Smooth muscle cell of trachea (primary cell): Measurements from ENCODE around the gene CADM3. TPM values are rescaled to one million over a fixed set of nuclear protein-coding genes. Genes with fewer than 3 reads are reported as not detected.

Source experiments
- total RNA-seq: library from RNA; depleted of rRNA; stranded (reverse); fragments of >200 nt; gene quantifications from 2 replicates; pipeline ENCODE4 v1.2.1, GENCODE V29; 2014

The CADM3 gene, protein sequence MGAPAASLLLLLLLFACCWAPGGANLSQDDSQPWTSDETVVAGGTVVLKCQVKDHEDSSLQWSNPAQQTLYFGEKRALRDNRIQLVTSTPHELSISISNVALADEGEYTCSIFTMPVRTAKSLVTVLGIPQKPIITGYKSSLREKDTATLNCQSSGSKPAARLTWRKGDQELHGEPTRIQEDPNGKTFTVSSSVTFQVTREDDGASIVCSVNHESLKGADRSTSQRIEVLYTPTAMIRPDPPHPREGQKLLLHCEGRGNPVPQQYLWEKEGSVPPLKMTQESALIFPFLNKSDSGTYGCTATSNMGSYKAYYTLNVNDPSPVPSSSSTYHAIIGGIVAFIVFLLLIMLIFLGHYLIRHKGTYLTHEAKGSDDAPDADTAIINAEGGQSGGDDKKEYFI
- not detected in 2 replicates for total RNA-seq

DNA sequence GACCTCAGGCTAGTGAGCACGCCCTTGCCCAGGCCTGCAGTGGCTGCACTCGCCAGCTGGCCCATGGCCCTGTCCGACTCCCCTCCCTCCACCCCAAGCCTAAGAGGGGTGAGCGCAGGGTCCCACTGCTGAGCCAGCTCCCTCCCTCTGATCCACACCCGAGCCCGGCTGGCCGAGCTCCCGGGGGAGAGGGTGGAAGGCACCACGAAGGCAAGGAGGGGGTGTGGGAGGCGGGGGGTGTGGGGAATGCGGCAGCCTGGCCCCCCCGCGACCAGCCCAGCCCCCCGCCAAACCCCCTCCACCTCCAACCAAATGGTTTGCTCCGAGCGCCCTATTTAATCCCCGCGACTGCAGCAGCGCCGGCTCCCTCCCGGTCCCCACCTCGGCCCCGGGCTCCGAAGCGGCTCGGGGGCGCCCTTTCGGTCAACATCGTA lies at the start of gene CADM3:
TSS of gene CADM3 (plus strand) at position 362 of the 434 bp plus-strand sequence. CDS start 151 bp downstream, outside the sequence.

DNA sequence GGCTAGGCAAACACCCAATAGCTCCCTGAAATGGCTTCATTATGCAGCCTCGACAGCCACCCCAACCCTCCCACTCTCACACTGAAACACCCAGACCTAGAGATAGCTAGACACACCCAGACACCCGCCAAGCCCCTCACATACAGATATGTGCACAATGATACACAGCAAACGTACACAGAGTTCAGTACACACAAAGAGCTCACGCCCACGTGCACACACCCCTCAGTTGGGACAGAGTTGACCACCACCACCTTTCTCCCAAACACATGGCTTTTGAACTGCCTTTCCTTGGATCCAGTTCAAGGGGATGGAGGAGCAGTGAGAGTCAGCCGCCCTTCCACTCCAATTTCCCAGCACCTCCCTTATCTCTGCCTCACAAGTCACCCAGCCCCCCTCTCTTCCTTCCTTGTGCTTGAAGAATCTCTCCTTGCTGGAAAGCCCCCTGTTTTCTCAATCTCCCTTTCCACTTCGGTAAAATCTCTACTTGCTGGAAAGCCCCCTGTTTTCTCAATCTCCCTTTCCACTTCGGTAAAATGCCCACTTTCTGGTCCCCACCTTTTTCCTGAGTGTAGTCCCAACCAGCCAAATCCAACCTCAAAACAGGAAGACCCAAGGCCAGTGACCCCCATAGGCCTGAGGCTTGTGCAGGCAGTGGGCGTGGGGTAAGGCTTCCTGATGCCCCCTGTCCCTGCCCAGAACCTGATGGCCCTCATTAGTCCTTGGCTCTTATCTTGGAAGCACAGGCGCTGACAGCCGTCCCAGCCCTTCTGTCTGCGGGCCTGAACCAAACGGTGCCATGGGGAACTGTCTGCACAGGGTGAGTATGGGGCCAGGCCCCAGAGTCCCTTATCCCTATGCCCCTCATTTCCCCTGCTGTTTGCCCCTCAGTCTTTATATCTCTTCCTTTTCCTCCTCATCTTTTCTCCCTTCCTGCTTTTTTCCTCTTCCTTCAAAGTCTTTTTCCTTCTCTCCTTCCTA lies 33.0 kb downstream of the CADM3 start, which contains the start of gene ACKR1:
TSS of gene ACKR1 (plus strand) at position 715 of the 981 bp plus-strand sequence. CDS start at position 800, 85 bp downstream.

Other genes with a start within 250 kb of the CADM3 start
- not detected in 2 replicates for gene PYHIN1, start 240.1 kb upstream of the CADM3 start, total RNA-seq
- 99.4 and 133 TPM in 2 replicates for gene IFI16, start 161.7 kb upstream of the CADM3 start, total RNA-seq
- 0.58 TPM in 1 of 2 replicates, not detected in the other for gene AIM2, start 94.8 kb upstream of the CADM3 start, total RNA-seq
- gene ACKR1, start 33.3 kb downstream of the CADM3 start, total RNA-seq = not detected in 2 replicates
- not detected in 2 replicates for gene FCER1A, start 130.7 kb downstream of the CADM3 start, total RNA-seq